OCI-LY1 (cell line): Measurements from ENCODE around the gene PTPN14.

Source experiments
- H2AFZ ChIP-seq: fragments of 200-600 bp; sonication (generic), shearing (Covaris generic); 2 replicates; pipeline ENCODE4 v1.6.0; 2014; ENCODE audit warnings: antibody characterized with exemption, mild to moderate bottlenecking, low read length
- H3F3A ChIP-seq: fragments of 200-600 bp; sonication (generic), shearing (Covaris generic); 2 replicates; pipeline ENCODE4 v1.6.0; 2014; ENCODE audit warnings: mild to moderate bottlenecking, antibody characterized with exemption, low read length, moderate library complexity; ENCODE audit not compliant: insufficient read depth
- H3K27ac ChIP-seq: fragments of 200-600 bp; sonication (generic); 2 replicates; pipeline ENCODE4 v1.5.1; 2014; ENCODE audit warnings: low read length, mixed run types, mild to moderate bottlenecking, low read depth; ENCODE audit not compliant: poor library complexity, severe bottlenecking
- H3K27me3 ChIP-seq: fragments of 200-600 bp; sonication (generic); 2 replicates; pipeline ENCODE4 v1.6.0; 2014; ENCODE audit warnings: antibody characterized with exemption, mild to moderate bottlenecking, low read length, moderate library complexity; ENCODE audit not compliant: insufficient read depth
- H3K36me3 ChIP-seq: fragments of 200-600 bp; sonication (generic); 2 replicates; pipeline ENCODE4 v1.6.1; 2014; ENCODE audit warnings: mild to moderate bottlenecking, antibody characterized with exemption, low read length, moderate library complexity, mixed read lengths; ENCODE audit not compliant: insufficient read depth
- H3K4me1 ChIP-seq: fragments of 200-600 bp; sonication (generic); 2 replicates; pipeline ENCODE4 v1.5.1; 2014; ENCODE audit warnings: mild to moderate bottlenecking, low read length, moderate library complexity; ENCODE audit not compliant: insufficient read depth, severe bottlenecking
- H3K4me2 ChIP-seq: fragments of 200-600 bp; sonication (generic), shearing (Covaris generic); 2 replicates; pipeline ENCODE4 v1.6.1; 2014; ENCODE audit warnings: low read length
- H3K4me3 ChIP-seq: fragments of 200-600 bp; sonication (generic); 2 replicates; pipeline ENCODE4 v1.5.1; 2014; ENCODE audit warnings: low read length, low read depth, mild to moderate bottlenecking, mixed read lengths; ENCODE audit not compliant: poor library complexity, severe bottlenecking
- H3K79me2 ChIP-seq: fragments of 200-600 bp; shearing (Covaris generic); 2 replicates; pipeline ENCODE4 v1.6.1; 2016; ENCODE audit warnings: mixed run types, low read length, mixed read lengths; ENCODE audit not compliant: insufficient read depth
- H3K9ac ChIP-seq: fragments of 200-600 bp; sonication (generic), shearing (Covaris generic); 2 replicates; pipeline ENCODE4 v1.6.1; 2014; ENCODE audit warnings: mild to moderate bottlenecking, low read length, mixed read lengths
- H3K9me2 ChIP-seq: fragments of 200-600 bp; sonication (generic), shearing (Covaris generic); 2 replicates; pipeline ENCODE4 v1.6.1; 2014; ENCODE audit warnings: low read depth, mild to moderate bottlenecking, low read length, mixed read lengths
- H3K9me3 ChIP-seq: fragments of 200-600 bp; shearing (Covaris generic); 2 replicates; pipeline ENCODE4 v1.6.1; 2014; ENCODE audit warnings: low read length, mixed read lengths
- H4K20me1 ChIP-seq: fragments of 200-600 bp; sonication (generic), shearing (Covaris generic); 2 replicates; pipeline ENCODE4 v1.6.0; 2016; ENCODE audit warnings: mild to moderate bottlenecking, low read length; ENCODE audit not compliant: insufficient read depth
- CTCF ChIP-seq: fragments of 200-600 bp; sonication (generic), shearing (Covaris generic); IDR thresholded peaks from 2 replicates; pipeline ENCODE4 v1.5.1; 2017; ENCODE audit warnings: mild to moderate bottlenecking, antibody characterized with exemption, low read length, moderate library complexity, mixed read lengths
- EZH2 ChIP-seq: fragments of 200-600 bp; sonication (generic), shearing (Covaris generic); IDR thresholded peaks from 2 replicates; pipeline ENCODE4 v1.8.0; 2017; ENCODE audit warnings: borderline replicate concordance, mixed run types, mild to moderate bottlenecking, antibody characterized with exemption, low read length, moderate library complexity, mixed read lengths

The PTPN14 gene

GRCh38 chr1:214426426-214426812 is 125.0 kb downstream of the PTPN14 start:
- Histone ChIP-seq H3F3A (no peaks in the 10 kb centered on the region), H3K27ac (no peak overlapping the region), H3K9me3 (no peaks in the 10 kb centered on the region), H3K4me2 (no peak overlapping the region), H3K4me1 (peaks cover 27% of the 10 kb centered on the region), H3K36me3 (no peaks in the 10 kb centered on the region), H4K20me1 (no peaks in the 10 kb centered on the region), H3K27me3 (no peaks in the 10 kb centered on the region), H3K4me3 (no peak overlapping the region), H2AFZ (no peak overlapping the region), H3K9me2 (no peaks in the 10 kb centered on the region), H3K9ac (no peak overlapping the region), H3K79me2 (no peaks in the 10 kb centered on the region)
- TF ChIP-seq EZH2, result no peak
- TF ChIP-seq CTCF, result no peak

- Histone ChIP-seq H3K9ac (no peak overlapping the region), H3K4me3 (no peak overlapping the region), H3F3A (no peaks in the 10 kb centered on the region), H3K27ac (no peak overlapping the region), H3K79me2 (no peaks in the 10 kb centered on the region), H3K4me1 (peaks cover 27% of the 10 kb centered on the region), H3K27me3 (no peaks in the 10 kb centered on the region), H3K9me2 (no peaks in the 10 kb centered on the region), H4K20me1 (no peaks in the 10 kb centered on the region), H3K4me2 (no peak overlapping the region), H3K9me3 (no peaks in the 10 kb centered on the region), H3K36me3 (no peaks in the 10 kb centered on the region), H2AFZ (no peak overlapping the region)
- TF ChIP-seq EZH2, result no peak
- no peak for TF ChIP-seq CTCF
These were observed 125.5 kb downstream of the PTPN14 start for GRCh38 chr1:214425716-214426425.

- no peak for TF ChIP-seq CTCF
- no peak for TF ChIP-seq EZH2
- Histone ChIP-seq H3F3A (no peaks in the 10 kb centered on the region), H3K9me3 (no peaks in the 10 kb centered on the region), H3K4me3 (no peak overlapping the region), H3K4me1 (peaks cover 27% of the 10 kb centered on the region), H3K4me2 (no peak overlapping the region), H3K27ac (no peak overlapping the region), H2AFZ (no peak overlapping the region), H3K9ac (no peak overlapping the region), H3K79me2 (no peaks in the 10 kb centered on the region), H3K36me3 (no peaks in the 10 kb centered on the region), H3K9me2 (no peaks in the 10 kb centered on the region), H3K27me3 (no peaks in the 10 kb centered on the region), H4K20me1 (no peaks in the 10 kb centered on the region)
These were observed 126.3 kb downstream of the PTPN14 start for GRCh38 chr1:214425101-214425500.
